LNCAP (cell line): ENCODE results near the gene ELOVL6.

ENCODE experiments used
- TF ChIP-seq, protein P1 (sequence below): fragments of 450-650 bp; IDR thresholded peaks from 2 replicates; pipeline ENCODE4 v1.5.1; 2017; ENCODE audit warnings: mild to moderate bottlenecking

The ELOVL6 gene

DNA sequence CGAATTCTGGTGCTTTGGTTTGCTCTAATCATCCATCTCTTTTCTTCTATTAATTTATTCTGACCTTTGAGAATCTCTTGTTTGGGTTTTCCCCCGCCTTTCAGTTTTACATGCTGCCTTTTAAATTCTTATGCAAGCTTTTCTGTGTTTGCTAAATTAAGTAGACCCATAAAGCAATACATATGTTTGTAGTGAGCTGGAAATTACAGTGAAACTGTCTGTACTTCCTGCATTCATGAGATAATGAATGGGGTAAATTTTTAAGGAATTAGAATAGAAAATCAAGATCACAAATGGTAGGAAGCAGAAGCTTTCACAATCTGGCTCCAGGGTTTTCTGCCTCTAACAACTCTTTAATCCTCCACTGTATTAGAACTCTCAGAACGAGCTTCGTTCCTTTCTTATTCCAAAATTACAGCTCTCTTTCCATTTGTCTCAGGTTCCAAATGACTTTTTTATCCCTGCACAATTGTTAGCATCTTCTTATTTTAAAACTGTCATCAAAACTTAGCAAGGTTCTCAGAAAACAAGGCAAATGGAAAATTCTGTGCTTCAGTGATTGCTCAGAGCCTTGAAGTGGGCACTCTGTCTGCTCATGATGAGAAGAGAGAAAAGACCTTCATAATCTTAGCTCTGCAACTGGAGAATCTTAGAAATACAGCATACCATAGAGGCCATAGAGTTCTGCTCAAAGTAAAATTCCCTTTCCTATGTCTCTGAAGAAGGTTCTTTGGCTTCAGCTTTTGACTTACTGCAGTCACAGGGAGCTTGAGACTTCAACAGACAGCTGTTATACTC is 177.6 kb downstream of the ELOVL6 start:
- TF ChIP-seq, protein P1, sequence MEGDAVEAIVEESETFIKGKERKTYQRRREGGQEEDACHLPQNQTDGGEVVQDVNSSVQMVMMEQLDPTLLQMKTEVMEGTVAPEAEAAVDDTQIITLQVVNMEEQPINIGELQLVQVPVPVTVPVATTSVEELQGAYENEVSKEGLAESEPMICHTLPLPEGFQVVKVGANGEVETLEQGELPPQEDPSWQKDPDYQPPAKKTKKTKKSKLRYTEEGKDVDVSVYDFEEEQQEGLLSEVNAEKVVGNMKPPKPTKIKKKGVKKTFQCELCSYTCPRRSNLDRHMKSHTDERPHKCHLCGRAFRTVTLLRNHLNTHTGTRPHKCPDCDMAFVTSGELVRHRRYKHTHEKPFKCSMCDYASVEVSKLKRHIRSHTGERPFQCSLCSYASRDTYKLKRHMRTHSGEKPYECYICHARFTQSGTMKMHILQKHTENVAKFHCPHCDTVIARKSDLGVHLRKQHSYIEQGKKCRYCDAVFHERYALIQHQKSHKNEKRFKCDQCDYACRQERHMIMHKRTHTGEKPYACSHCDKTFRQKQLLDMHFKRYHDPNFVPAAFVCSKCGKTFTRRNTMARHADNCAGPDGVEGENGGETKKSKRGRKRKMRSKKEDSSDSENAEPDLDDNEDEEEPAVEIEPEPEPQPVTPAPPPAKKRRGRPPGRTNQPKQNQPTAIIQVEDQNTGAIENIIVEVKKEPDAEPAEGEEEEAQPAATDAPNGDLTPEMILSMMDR, result no peak

DNA sequence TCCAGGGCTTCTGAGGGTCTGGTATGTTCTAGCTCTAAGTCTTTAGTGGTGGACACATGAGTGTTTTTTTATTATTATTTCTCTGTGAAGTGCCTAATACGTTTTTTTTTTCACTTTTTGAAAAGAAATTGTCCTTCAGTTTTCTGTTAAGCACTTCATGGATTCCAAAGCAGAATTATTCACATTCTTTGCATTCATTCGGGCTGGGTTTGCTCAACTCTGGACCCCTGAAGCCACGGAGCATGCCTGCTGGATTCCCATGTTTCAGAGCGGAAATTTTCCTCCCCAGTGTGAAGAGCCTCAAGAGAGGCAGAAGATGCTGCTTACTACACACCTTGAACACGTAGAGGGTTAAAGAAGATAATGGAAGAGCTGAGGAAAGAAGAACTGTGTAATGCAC is 178.3 kb downstream of the ELOVL6 start:
- TF ChIP-seq, protein P1, result no peak

DNA sequence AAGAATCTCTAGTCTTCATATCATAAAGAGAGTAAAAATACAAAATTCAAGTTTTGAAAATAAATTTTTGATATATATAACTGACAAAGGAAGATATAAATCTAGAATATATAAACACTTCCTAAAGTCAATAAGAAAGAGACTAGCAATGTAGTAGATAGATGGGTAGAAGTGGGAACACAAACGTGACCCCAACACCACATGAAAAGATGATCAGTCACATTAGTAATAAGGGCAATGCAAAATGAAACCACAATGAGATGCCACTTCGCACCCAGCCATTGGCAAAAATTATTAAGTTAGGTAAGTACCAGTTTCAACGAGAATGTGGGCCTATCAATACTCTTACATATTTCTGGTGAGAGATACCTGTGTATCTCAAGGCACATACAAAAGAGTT is 179.3 kb downstream of the ELOVL6 start:
- TF ChIP-seq, protein P1, result no peak

DNA sequence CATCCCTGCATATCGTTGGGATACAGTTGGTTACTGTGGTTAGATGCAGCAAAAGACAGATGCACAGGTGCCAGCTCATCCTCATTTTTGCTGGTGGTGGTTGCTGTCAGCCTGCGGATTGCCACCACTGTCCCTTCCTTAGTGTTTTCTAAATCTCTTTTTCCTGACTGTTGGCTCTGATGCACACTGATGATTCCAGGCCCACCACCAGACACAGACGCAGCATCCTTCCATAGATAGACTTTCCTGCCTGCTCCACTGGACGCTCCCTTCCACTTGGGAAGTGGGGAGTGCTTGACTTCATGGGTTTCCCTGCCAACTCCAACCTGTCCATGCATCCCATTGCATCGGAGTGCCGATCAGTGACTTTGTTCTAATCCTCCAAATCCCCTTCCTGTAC is 184.2 kb downstream of the ELOVL6 start:
- TF ChIP-seq, protein P1, result no peak

DNA sequence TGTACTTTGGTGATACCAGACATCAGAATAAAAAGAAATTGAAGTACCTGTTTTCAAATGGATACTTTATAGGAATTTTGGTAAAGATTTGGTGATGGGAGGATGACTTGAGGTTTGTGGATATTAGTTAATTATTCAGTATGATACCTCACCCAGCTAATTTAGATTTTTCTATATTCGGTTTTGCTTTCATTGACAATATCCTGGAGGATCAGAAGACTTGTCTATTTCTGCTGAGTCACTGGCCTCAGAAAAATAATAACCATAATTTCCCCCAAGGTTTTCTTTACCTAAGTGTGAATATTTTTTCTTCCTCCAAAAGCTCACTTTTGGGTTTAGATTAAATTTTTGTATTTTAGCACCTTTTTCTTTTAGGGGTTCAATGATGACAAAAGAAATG is 185.5 kb downstream of the ELOVL6 start:
- TF ChIP-seq, protein P1, result no peak

DNA sequence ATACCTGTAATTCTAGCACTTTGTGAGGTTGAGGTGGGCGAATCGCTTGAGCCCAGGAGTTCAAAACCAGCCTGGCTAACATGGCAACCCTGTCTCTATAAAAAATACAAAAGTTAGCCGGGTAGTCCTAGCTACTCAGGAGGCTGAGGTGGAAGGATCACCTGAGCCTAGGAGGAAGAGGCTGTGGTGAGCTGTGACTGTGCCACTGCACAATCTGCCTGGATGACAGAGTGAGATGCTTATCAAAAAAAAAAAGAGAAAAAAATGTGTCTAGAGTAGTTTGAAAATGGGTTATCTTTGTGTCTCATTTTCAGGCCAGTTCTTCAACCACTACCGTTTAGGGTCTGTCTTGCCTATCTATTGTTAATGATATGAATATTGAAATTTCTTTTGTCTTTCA is 187.6 kb downstream of the ELOVL6 start:
- TF ChIP-seq, protein P1, result no peak

DNA sequence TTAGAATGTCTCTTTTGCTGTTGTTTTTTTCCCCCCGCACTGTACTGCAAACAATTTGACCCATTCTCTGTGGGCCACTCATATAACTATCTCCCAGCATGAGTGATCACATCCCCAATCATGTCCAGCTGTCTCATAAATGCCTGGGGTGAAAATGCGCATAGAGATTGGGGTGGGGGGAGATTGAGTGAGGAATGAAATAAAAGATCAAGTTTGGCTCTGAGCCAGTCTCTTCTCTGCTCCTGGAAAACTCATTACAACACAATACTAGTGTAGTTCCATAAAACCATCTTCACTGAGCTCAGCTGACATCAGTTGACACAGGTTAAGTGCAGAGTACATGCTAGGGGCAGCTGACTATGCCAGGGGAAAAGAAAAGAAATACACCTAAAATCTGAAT is 188.9 kb downstream of the ELOVL6 start:
- TF ChIP-seq, protein P1, result no peak

DNA sequence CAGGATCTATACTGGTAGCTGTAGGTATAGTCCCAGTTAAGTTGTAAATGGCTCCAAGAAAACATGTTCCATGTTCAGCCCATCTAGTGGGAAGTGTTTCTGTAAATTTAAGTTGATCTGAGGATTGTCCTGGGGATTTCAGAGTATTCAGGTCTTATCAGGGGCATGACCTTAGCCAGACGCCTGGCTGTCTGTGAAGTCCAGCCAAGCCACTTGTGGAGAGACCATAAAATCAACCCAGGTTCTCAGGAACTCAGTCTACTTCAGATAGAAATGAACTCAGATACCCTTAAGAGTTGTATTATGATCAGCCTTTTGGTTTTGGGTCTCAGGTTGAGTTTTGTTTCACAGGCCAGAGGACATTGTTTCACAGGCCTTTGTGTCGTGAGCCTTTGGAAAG is 189.9 kb downstream of the ELOVL6 start:
- TF ChIP-seq, protein P1, result no peak
